NB4 (cell line): ENCODE measurements around the gene SEPTIN11.

Experiments used
- DNase-seq: peaks from one replicate; pipeline ENCODE4 v3.0.0; 2010; ENCODE audit warnings: low read depth
- H3K4me3 ChIP-seq: one replicate; pipeline ENCODE4 v1.5.1; 2011; ENCODE audit warnings: mild to moderate bottlenecking, low read depth, low read length, moderate library complexity
- CTCF ChIP-seq: IDR thresholded peaks from one replicate; pipeline ENCODE4 v1.5.1; 2012; ENCODE audit warnings: low read depth, low read length
- MYC ChIP-seq: IDR thresholded peaks from 2 replicates; pipeline ENCODE4 v1.6.1; 2011; ENCODE audit warnings: low read depth, low read length
- POLR2A ChIP-seq: IDR thresholded peaks from 2 replicates; pipeline ENCODE4 v1.6.1; 2011; ENCODE audit warnings: mild to moderate bottlenecking; ENCODE audit not compliant: insufficient read length; ENCODE audit errors: extremely low read depth
- TF ChIP-seq, protein P1 (sequence below): IDR thresholded peaks from 2 replicates; pipeline ENCODE4 v1.6.1; 2011; ENCODE audit warnings: low read depth, low read length

Gene SEPTIN11

GRCh38 chr4:76969495-76969894 is 19.9 kb downstream of the SEPTIN11 start:
- TF ChIP-seq MYC = no peak
- TF ChIP-seq, protein P1, sequence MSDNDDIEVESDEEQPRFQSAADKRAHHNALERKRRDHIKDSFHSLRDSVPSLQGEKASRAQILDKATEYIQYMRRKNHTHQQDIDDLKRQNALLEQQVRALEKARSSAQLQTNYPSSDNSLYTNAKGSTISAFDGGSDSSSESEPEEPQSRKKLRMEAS = no peak
- TF ChIP-seq POLR2A = no peak
- no peak for TF ChIP-seq CTCF
- DNase-seq = no peak
- H3K4me3 ChIP-seq = no peak overlapping the region

- TF ChIP-seq POLR2A (no peak), MYC (no peak), CTCF (no peak)
- TF ChIP-seq, protein P1 = no peak
- no peak overlapping the region for H3K4me3 ChIP-seq
- DNase-seq = no peak
Measured at GRCh38 chr4:76969941-76970529, 20.5 kb downstream of the SEPTIN11 start.

DNA sequence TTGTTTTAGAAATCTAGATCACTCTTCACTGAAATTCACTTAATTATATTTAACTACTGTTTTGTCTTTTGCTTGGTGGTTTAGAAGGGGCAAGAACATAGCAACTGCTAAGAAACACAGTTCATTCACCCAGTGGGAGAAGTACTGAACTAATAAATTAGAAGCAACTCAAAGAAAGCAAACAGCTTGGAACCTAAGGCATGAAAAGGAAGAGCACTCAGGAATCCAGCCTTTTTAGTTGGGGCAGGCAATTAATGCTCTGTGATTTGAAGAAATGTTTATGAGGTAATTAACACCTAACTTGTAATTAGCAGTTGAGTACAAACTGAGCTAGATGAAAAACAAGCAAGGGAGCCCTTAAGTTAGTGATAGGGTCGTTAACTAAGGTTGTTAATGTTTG is 22.8 kb downstream of the SEPTIN11 start:
- no peak overlapping the region for H3K4me3 ChIP-seq
- no peak for DNase-seq
- TF ChIP-seq MYC (no peak), POLR2A (no peak), CTCF (no peak)
- TF ChIP-seq, protein P1 = no peak

GRCh38 chr4:76974150-76974549 is 24.6 kb downstream of the SEPTIN11 start:
- DNase-seq = no peak
- H3K4me3 ChIP-seq = no peak overlapping the region
- TF ChIP-seq, protein P1 = no peak

DNA sequence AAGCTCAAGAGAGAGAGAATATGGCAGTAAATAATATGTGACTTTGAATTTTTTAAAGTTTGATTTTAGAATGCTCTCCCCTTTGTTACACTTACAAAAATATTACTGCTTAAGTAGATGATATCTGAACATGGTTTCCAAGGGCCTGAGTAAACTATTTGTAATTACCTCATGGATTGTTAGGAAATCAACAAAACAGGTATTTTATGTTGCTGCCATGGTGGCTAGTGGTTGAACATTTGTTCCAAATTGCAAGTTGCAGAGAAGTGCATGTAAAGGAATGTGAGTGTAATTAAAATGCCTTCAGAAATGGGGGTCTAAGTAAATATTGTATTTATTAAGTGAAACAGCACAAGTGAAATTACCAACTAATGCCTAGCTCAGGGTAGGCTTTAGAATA is 27.6 kb downstream of the SEPTIN11 start:
- no peak for DNase-seq
- TF ChIP-seq CTCF (no peak), POLR2A (no peak), MYC (no peak)
- TF ChIP-seq, protein P1 = no peak

DNA sequence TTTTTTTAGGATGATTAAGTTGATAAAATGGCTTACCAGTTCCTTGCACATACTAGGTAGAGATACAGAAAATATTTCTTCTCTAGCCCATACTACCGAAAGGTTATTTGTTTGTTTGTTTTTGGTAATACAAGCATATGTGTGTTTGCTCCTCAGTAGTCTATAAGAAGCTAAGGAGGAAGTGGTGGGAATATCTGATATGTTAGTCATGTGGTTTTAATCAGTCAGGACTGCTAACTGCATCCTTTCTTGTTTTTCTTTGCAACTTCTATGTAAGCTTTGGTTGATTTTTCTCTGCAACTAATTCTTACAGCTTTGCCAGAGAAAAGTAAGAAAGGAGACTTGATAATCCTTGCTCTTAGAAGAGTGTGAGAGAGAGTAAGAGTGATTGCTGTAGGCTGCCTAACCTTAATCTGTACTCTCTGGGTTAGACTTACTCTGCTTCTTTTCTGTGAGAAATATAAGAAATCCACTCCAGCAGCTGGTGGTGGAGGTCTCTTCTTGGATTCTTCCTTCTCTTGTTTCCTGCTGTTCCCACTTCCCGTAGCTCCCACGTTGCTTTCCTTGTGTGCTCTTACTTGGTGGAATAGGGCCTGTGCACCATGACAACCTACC is 28.3 kb downstream of the SEPTIN11 start:
- TF ChIP-seq, protein P1 = no peak
- no peak overlapping the region for H3K4me3 ChIP-seq
- no peak for DNase-seq

More for the DNA sequence above, 27.6 kb downstream of the SEPTIN11 start:
- H3K4me3 ChIP-seq = no peak overlapping the region
